Activated CD4-positive, alpha-beta memory T cell treated with anti-CD3 and anti-CD28 coated beads, Interleukin-2, amount 10 ng/mL, durations not matched to agents 7 days and 5 days (primary cell): Measurements from ENCODE around the gene FKBP1B. TPM values are rescaled to one million over a fixed set of nuclear protein-coding genes. Genes with fewer than 3 reads are reported as not detected.

Experiments
- CTCF ChIA-PET: fragments of 350-600 bp; sonication (Branson Sonifier 250); formaldehyde crosslinking; loops from one replicate; lab custom pipeline; 2021; ENCODE audit warnings: antibody characterized with exemption, inconsistent platforms; lab: Charles Lee
- POLR2A ChIA-PET: fragments of 350-600 bp; sonication (Branson Sonifier 250); formaldehyde crosslinking; loops from one replicate; lab custom pipeline; 2021; ENCODE audit warnings: antibody characterized with exemption; lab: Charles Lee
- DNase-seq: peaks from one replicate; pipeline ENCODE4 v3.0.0-alpha.2; 2020
- H3K27ac Mint-ChIP-seq: one replicate; pipeline ENCODE4 v1.8.0; 2021; ENCODE audit warnings: mild to moderate bottlenecking, mixed read lengths
- H3K27me3 Mint-ChIP-seq: one replicate; pipeline ENCODE4 v1.8.0; 2021; ENCODE audit warnings: mixed read lengths
- H3K36me3 Mint-ChIP-seq: one replicate; pipeline ENCODE4 v1.8.0; 2021; ENCODE audit warnings: low read depth, mixed read lengths
- H3K4me1 Mint-ChIP-seq: one replicate; pipeline ENCODE4 v1.8.0; 2021; ENCODE audit warnings: mixed read lengths
- H3K4me3 Mint-ChIP-seq: one replicate; pipeline ENCODE4 v1.8.0; 2021; ENCODE audit warnings: mild to moderate bottlenecking, mixed read lengths
- H3K9me3 Mint-ChIP-seq: one replicate; pipeline ENCODE4 v1.8.0; 2021; ENCODE audit warnings: mixed read lengths
- total RNA-seq, 2 experiments: library from RNA; stranded (reverse); gene quantifications; one replicate each; pipeline ENCODE4 v1.2.3, GENCODE V29; 2021

FKBP1B gene
- total RNA-seq, 2 experiments from 2014 or later = 4.8 to 5.5 TPM

DNA sequence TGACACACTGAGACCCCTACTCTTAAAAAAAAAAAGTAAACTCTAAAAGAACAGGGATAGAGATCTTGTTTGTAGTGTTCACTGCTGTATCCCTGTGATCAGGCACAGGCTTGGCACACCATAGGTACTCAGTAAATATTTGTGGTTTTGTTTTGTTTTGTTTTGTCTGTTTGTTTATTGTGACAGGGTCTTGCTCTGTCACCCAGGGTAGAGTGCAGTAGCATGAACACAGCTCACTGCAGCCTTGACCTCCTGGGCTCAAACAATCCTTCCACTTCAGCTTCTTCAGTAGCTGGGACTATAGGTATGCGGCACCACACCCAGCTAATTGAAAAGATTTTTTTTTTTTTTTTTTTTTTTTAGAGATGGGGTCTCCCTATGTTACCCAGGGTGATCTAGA is 3.4 kb downstream of the FKBP1B start:
- Mint-ChIP-seq H3K27me3 (peaks cover 2% of the 10 kb centered on the region), H3K4me3 (no peak overlapping the region), H3K9me3 (no peaks in the 10 kb centered on the region), H3K36me3 (no peaks in the 10 kb centered on the region), H3K27ac (no peak overlapping the region), H3K4me1 (peaks cover 10% of the 10 kb centered on the region)
- ChIA-PET CTCF (interaction anchor here (0.6 to 1.6 kb wide), 2 partner anchors 12 to 126 kb away, joined by 3 to 8 read pairs; partner anchors contain the start of gene ATAD2B), POLR2A (interaction anchor here (1.0 to 1.5 kb wide), 2 partner anchors 113 to 126 kb away, joined by 3 read pairs; partner anchors contain the start of genes ATAD2B and UBXN2A)
- no peak for DNase-seq

DNA sequence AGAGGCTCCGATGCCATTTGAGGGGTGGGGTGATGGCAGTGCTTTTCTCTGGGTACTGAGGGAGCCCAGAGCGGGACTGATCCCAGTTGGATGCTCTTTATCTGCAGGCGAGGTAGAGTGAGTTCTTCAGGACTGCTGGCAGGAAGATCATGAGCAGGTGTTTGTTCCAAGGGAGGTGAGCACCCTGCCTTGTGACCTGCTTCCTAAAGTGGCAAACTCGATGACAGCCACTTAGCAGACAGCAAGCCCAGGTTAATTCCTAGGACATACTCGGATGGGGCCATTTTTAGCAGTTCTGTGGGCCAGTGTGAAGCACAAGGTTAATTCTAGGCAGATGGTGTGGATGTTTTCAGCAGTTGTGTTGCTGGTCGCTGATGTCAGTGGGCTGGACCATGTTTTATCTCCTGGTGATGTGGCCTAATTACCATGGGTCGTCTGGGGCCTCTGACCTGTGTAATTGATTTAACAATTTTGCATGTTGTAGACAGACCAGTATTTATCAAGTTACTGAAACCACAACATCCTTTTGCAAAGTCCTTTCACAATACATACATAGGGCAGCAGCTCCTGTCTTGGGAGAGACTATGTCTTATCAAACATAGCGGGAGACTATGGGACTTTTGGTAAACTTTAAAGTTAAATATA is 4.9 kb downstream of the FKBP1B start:
- no peak overlapping the region for H3K4me3 Mint-ChIP-seq
- ChIA-PET CTCF (interaction anchor here (1.2 to 1.6 kb wide), 2 partner anchors 22 to 127 kb away, joined by 4 to 8 read pairs; partner anchors contain the start of genes ATAD2B and SF3B6), POLR2A (no interaction called here)
- H3K27me3 Mint-ChIP-seq = no peaks in the 10 kb centered on the region
- peaks cover 2% of the 10 kb centered on the region for H3K4me1 Mint-ChIP-seq
- no peaks in the 10 kb centered on the region for H3K36me3 Mint-ChIP-seq
- H3K9me3 Mint-ChIP-seq = no peaks in the 10 kb centered on the region
- no peak overlapping the region for H3K27ac Mint-ChIP-seq
- DNase-seq = no peak

DNA sequence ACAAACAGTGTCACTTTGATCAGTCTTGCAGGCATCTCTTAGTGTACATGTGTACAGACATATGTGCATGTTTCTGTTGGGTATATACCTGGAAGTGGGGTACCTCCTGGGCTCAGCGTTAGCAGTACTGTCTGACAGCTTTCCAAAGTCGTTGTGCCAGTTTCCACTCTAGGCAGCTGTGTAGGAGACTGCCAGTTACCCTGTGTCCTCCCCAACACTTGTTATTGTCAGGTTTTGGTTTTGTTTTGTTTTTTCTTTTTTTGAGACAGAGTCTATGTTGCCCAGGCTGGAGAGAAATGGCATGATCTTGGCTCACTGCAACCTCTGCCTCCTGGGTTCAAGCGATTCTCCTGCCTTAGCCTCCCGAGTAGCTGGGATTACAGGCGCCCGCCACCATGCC is 6.2 kb downstream of the FKBP1B start:
- Mint-ChIP-seq H3K4me3 (no peak overlapping the region), H3K27ac (no peak overlapping the region), H3K27me3 (no peaks in the 10 kb centered on the region), H3K9me3 (no peaks in the 10 kb centered on the region), H3K36me3 (no peaks in the 10 kb centered on the region), H3K4me1 (peaks cover 7% of the 10 kb centered on the region)
- ChIA-PET POLR2A (interaction anchor here (2.0 kb wide), 1 partner anchor 8 kb away, joined by 4 read pairs; the partner anchor contains the start of gene WDCP), CTCF (no interaction called here)
- DNase-seq = no peak

DNA sequence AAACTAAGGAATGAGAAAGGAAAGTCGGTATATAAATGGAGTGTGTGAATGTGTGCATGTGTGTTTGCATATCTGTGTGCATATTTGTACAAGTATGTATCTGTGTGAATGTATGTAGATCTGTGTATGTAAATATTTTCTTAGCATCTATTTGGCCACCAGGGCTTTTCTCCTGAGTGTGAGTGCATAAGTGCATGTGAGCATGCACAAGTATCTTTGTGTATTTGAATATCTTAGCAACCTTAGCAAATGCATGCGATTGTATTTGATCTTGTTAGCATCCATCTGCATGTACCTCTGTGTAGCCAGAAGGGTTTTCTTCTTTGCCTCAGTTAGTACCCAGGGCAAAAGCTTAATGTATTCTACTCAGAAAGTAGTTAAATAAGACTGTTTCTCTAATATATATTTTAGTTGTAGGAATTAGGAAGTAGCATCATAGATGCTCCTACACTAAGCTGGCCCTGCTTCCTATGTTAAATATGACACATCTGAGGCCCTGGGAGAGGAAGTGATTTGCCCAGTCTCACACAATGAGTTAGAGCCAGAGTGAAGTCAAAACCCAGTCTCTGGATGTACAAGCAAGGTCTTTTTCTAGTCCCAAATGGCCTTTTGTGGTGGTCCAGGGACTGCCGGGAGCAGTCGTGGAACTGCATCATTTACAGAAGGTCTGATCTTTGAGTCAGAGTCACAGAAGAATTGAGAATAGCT is 9.2 kb downstream of the FKBP1B start:
- DNase-seq = no peak
- no peaks in the 10 kb centered on the region for H3K27me3 Mint-ChIP-seq
- H3K27ac Mint-ChIP-seq = no peak overlapping the region
- no peak overlapping the region for H3K4me3 Mint-ChIP-seq
- no peaks in the 10 kb centered on the region for H3K9me3 Mint-ChIP-seq
- peaks cover 7% of the 10 kb centered on the region for H3K4me1 Mint-ChIP-seq
- ChIA-PET CTCF (interaction anchor here (0.5 to 1.9 kb wide), 4 partner anchors 8 to 234 kb away, joined by 3 to 7 read pairs (median 4); partner anchors contain the start of gene SF3B6), POLR2A (no interaction called here)
- H3K36me3 Mint-ChIP-seq = no peaks in the 10 kb centered on the region

DNA sequence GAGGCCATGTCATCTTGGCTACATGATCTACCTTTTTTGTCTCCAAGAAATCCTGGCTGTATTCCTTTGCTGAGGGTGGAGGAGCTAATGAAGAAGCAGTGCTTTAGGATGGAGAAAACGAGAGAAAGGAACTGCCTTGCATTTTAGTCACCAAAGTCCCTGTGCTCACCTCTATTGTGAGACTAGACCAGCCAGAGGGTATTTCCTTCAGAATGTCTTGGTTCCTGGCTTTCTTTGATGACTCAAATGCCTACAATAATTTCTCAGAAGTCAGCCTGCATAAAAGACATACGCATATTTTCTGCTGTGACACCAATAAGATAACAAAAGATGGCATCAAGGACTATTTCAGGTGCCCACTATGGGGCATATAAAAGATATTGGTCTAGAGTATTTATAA is 15.8 kb downstream of the FKBP1B start:
- H3K36me3 Mint-ChIP-seq = peaks cover 31% of the 10 kb centered on the region
- ChIA-PET CTCF (interaction anchor here (1.1 to 1.7 kb wide), 4 partner anchors 138 to 241 kb away, joined by 3 to 4 read pairs (median 4); partner anchors contain the start of gene ATAD2B), POLR2A (interaction anchor here (1.4 to 1.6 kb wide), 2 partner anchors 11 to 18 kb away, joined by 5 read pairs; partner anchors contain the start of genes SF3B6 and WDCP)
- no peak for DNase-seq
- peaks cover 14% of the 10 kb centered on the region for H3K4me1 Mint-ChIP-seq
- no peak overlapping the region for H3K27ac Mint-ChIP-seq
- no peaks in the 10 kb centered on the region for H3K9me3 Mint-ChIP-seq
- no peaks in the 10 kb centered on the region for H3K27me3 Mint-ChIP-seq
- H3K4me3 Mint-ChIP-seq = no peak overlapping the region

DNA sequence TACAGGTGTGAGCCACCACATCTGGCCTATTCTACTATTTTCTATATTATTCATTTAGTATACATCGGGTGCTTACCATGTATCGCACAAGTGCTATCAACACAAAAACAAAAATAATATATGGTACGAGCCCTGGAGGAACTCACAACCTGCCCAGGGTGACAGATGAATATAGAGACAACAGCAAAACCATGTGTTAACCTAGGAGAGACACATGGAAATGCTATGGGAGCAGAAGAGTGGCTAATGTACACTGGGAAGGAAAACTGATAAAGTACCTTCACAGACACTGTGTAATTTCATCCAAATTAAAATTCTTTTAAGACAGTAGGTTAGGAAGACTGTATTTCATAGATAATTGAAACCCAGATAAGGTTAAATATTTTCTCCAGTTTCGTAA is 22.7 kb downstream of the FKBP1B start:
- no peaks in the 10 kb centered on the region for H3K9me3 Mint-ChIP-seq
- H3K4me1 Mint-ChIP-seq = peaks cover 36% of the 10 kb centered on the region
- H3K4me3 Mint-ChIP-seq = no peak overlapping the region
- H3K36me3 Mint-ChIP-seq = peaks cover 42% of the 10 kb centered on the region
- CTCF ChIA-PET = interaction anchor here (1.9 to 2.8 kb wide), 3 partner anchors 12 to 248 kb away, joined by 4 to 12 read pairs (median 11); partner anchors contain the start of gene TP53I3
- no peak overlapping the region for H3K27ac Mint-ChIP-seq
- DNase-seq = no peak
- no peaks in the 10 kb centered on the region for H3K27me3 Mint-ChIP-seq
- POLR2A ChIA-PET = no interaction called here

DNA sequence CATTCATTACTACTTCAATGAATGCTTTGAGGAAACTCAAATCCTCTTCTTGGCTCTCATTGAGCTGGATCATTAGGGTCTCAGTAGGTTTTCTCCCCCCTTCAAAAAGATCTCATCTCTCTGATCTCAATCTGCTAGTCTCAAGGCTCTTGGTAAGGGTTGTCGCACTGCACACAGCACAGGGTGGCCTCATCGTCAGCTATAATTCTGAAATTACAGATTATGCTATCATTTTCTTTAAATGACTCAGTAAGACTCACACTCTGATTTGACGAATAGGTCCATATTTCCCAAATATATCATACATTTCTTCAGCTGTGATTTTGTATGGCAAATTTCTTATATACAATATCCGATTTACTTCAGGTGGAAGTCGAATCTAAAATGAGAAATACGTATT is 24.3 kb downstream of the FKBP1B start:
- no peak overlapping the region for H3K4me3 Mint-ChIP-seq

DNA sequence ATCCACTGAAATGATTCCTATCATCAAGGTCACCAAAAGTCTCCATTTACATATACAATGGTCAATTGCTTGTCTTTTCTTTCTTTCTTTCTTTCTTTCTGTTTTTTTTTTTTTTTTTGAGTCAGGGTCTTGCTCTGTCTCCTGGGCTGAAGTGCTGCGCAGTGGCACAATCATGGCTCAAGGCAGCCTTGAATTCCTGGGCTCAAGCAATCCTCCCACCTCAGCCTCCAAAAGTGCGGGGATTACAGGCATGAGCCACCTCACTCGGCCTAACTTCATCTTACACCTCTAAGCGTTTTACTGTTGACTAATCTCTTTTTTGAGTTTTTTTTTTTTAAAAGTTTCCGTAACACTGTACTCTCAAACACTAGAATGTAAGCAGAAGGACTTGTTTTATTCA is 25.7 kb downstream of the FKBP1B start:
- H3K27ac Mint-ChIP-seq = peak overlapping the region; percentile 96
- ChIA-PET CTCF (interaction anchor here (2.1 to 2.4 kb wide), 2 partner anchors 10 to 251 kb away, joined by 6 to 10 read pairs; partner anchors contain the start of gene TP53I3), POLR2A (interaction anchor here (2.8 to 3.4 kb wide), 2 partner anchors 28 to 149 kb away, joined by 34 to 64 read pairs; partner anchors contain the start of genes ATAD2B and WDCP)
- no peaks in the 10 kb centered on the region for H3K9me3 Mint-ChIP-seq
- H3K4me3 Mint-ChIP-seq = peak overlapping the region; percentile 98
- peaks cover 20% of the 10 kb centered on the region for H3K36me3 Mint-ChIP-seq
- H3K27me3 Mint-ChIP-seq = no peaks in the 10 kb centered on the region
- DNase-seq = no peak
- H3K4me1 Mint-ChIP-seq = peaks cover 41% of the 10 kb centered on the region

More for the DNA sequence above, 24.3 kb downstream of the FKBP1B start:
- Mint-ChIP-seq H3K27ac (no peak overlapping the region), H3K27me3 (no peaks in the 10 kb centered on the region), H3K9me3 (no peaks in the 10 kb centered on the region), H3K4me1 (peaks cover 44% of the 10 kb centered on the region), H3K36me3 (peaks cover 30% of the 10 kb centered on the region)
- DNase-seq = no peak
- POLR2A ChIA-PET = interaction anchor here (0.5 kb wide), 1 partner anchor 48 kb away, joined by 3 read pairs; no protein-coding TSS in a partner anchor
- CTCF ChIA-PET = interaction anchor here (1.9 to 2.8 kb wide), 3 partner anchors 10 to 249 kb away, joined by 4 to 12 read pairs (median 11); partner anchors contain the start of gene TP53I3

DNA sequence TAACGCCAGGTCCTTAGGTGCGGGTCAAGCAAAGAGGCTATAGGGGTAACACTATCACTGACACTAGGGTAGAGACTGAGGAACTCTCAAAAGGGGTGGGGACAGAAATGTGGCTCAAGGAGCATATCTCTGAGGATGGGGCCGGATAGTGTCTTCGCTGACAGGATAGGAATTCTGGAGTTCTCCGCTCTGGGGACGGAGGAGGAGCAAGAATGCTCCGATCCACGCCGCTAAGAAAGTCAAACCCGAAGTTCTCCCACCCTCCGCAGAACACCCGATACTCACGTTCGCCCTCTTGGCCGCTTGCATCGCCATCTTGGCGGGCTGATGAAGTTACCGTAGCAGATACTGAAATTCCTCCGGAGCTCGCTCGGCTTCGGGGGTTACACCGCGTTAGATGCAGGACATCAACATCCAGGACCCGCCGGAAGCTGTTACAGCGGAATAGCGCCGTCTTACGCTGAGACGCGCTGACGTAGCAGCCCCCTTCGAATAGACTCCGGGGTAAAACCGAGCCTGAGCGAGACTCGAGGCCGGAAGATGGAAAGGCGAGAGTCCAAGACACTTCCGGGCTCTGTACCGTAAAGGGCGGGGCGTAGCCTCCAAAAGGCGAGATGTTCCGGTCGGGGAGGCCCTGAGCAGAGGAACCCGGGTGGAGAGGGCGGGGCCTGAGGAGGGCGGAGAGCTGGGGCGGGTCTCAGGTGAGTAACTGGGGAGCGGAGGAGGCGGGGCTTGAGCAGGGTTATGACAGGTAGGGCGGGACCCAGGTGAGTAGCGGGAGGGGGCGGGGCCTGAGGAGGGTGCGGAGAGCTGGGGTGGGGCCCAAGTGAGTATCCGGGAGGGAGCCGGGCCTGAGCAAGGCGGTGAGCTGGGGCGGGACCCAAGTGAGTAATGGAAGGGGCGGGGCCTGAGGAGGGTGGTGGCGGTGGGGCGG is 26.6 kb downstream of the FKBP1B start, which contains the start of gene SF3B6:
Gene SF3B6, minus strand, starts transcription at position 412 of the 934 bp plus-strand sequence. Its CDS starts 97 bp downstream, at position 315.
- H3K4me1 Mint-ChIP-seq = peaks cover 38% of the 10 kb centered on the region
- DNase-seq = peak; percentile 100
- peak within 1 kb of the TSS; percentile 96 for H3K27ac Mint-ChIP-seq
- ChIA-PET CTCF (interaction anchor here (0.7 to 2.4 kb wide), 7 partner anchors 9 to 252 kb away, joined by 3 to 22 read pairs (median 4); partner anchors contain the start of genes ATAD2B, TP53I3 and WDCP), POLR2A (interaction anchor here (0.6 to 3.4 kb wide), 18 partner anchors 9 to 1802 kb away, joined by 3 to 64 read pairs (median 5); partner anchors contain the start of genes ASXL2, ATAD2B, CENPO and FKBP1B)
- peaks cover 23% of the 10 kb centered on the region for H3K36me3 Mint-ChIP-seq
- no peaks in the 10 kb centered on the region for H3K27me3 Mint-ChIP-seq
- no peaks in the 10 kb centered on the region for H3K9me3 Mint-ChIP-seq
- peak within 1 kb of the TSS; percentile 98 for H3K4me3 Mint-ChIP-seq

DNA sequence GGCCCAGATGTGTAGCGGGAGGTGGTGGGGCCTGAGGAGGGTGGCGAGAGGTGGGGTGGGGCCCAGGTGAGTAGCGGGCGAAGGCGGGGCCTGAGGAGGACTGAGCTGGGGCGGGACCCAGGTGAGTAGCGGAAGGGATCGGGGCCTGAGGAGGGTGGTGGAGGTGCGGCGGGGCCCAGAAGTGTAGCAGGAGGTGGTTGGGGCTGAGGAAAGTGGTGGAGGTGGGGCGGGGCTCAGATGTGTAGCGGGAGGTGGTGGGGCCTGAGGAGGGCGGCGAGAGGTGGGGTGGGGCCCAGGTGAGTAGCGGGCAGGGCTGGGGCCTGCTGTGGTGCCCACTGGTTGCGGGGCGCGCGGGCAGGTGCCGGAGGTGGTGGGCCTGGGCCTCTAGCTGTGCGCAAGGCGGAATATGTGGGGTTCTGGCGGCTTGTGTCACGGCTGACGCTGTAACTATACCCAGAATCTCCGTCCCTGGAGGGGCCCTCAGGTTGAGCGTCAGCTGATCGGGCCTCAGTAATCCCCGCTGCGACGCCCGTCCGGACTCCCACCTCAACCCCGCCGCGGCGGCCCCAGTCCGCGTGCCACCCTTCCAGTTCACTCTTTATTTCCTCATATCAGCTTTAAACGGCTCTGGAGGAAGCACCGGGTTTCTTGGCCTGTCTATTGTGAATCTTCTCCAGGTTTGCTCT is 27.5 kb downstream of the FKBP1B start:
- H3K27ac Mint-ChIP-seq = peak overlapping the region; percentile 96
- H3K4me1 Mint-ChIP-seq = peaks cover 38% of the 10 kb centered on the region
- H3K27me3 Mint-ChIP-seq = no peaks in the 10 kb centered on the region
- H3K36me3 Mint-ChIP-seq = peaks cover 27% of the 10 kb centered on the region
- peak overlapping the region; percentile 98 for H3K4me3 Mint-ChIP-seq
- no peaks in the 10 kb centered on the region for H3K9me3 Mint-ChIP-seq
- no peak for DNase-seq
- ChIA-PET POLR2A (interaction anchor here (0.6 to 3.4 kb wide), 15 partner anchors 8 to 1801 kb away, joined by 3 to 64 read pairs (median 5); partner anchors contain the start of genes ASXL2, ATAD2B, CENPO and FKBP1B), CTCF (interaction anchor here (0.7 to 2.4 kb wide), 7 partner anchors 8 to 253 kb away, joined by 3 to 22 read pairs (median 4); partner anchors contain the start of genes ATAD2B, TP53I3 and WDCP)

DNA sequence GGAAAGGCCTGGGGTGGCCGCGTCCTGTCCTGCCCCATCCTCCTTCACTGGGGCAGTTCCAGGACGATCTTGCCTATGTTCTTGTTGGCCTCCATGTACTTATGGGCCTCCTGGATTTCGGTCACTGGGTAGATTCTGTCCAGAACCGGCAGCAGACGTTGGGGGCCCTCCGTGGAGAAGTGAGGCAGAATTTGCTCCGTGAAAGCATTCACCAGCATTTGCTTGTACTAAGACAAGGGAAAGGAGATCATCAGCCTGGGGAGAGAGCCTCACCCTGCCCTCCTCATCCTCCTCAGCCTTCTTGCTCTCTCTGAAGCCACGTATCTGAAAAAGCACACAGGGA is 28.0 kb downstream of the FKBP1B start:
- CTCF ChIA-PET = interaction anchor here (1.4 to 2.4 kb wide), 3 partner anchors 23 to 253 kb away, joined by 4 to 22 read pairs (median 10); partner anchors contain the start of gene ATAD2B
- H3K27ac Mint-ChIP-seq = peak overlapping the region; percentile 96
- POLR2A ChIA-PET = interaction anchor here (1.3 to 3.4 kb wide), 6 partner anchors 7 to 151 kb away, joined by 3 to 64 read pairs (median 11); partner anchors contain the start of genes ATAD2B, FKBP1B, TP53I3 and WDCP
- H3K4me3 Mint-ChIP-seq = peak overlapping the region; percentile 98
- peaks cover 26% of the 10 kb centered on the region for H3K36me3 Mint-ChIP-seq
- H3K4me1 Mint-ChIP-seq = peaks cover 37% of the 10 kb centered on the region
- H3K27me3 Mint-ChIP-seq = no peaks in the 10 kb centered on the region
- DNase-seq = no peak
- no peaks in the 10 kb centered on the region for H3K9me3 Mint-ChIP-seq
